ENCODE data around the gene WNT4.

WNT4 gene

DNA sequence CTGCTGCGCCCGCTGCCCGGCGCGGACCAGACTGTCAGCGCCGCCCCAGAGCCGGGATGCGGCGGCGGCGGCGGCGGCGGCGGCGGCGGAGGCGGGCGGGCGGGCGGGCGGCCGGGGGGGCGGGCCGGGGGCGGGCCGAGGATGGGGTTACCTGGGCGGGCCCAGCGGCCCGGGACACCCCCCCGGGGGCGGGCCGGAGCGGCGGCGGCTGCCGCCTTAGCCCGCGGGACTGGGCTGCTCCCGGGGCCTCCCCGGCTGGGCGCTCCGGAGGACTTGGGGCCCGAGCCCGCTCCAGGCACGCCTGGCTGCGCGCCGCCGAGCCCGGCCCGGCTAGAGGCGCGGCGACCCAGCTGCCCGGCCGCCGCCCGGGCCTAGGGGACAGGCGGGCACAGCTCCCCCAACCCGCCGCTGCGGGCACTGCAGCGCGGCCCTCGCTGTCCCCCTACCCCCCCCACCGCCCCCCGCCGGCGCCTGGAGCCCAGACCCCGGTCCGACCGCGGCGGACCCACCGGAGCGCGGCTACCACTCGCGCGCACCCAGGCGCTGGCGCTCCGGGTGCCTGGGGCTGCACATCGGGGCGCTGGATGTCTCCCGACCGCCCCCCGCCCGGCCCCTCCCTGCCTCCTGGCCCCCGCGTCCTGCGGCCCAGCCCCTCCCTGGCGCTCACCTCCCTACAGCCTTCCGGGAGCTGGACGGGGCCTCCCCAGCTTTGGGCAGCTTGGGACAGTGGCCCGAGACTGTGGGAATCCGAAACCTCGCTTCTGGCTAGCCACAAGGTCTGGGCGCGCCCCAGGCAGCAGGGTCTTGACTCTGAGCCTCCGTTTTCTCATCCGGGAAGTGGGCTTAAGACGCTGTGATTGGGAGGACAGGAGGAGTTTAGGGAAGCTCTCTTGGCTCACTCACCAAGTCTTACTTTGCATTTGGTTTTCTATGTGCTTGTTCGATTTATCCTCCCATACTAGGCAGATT lies at the start of gene WNT4:
TSS of gene WNT4 (minus strand) at position 33 of the 969 bp plus-strand sequence. CDS start 175 bp downstream, outside the sequence.
- DNase-seq = peak; percentile 67

DNA sequence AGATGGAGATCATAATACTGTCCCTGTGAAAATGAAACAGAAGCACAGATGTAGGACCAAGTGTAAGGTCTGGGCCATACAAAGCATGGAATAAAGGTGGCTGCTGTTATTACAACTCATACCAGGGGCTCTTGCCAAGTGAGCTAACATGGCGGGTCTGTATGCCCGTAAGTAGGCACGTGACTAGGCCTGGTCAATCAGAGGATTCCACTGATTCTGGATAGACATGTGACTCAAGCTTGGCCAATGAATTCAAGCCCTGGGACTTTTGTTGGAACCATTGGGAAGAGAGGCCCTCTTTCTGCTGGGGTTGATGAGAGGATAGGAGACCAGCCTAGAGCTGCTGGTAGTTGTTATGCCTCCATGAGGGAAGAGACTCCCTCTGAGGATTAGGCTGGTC lies 47.8 kb upstream of the WNT4 start:
- no peak for DNase-seq

DNA sequence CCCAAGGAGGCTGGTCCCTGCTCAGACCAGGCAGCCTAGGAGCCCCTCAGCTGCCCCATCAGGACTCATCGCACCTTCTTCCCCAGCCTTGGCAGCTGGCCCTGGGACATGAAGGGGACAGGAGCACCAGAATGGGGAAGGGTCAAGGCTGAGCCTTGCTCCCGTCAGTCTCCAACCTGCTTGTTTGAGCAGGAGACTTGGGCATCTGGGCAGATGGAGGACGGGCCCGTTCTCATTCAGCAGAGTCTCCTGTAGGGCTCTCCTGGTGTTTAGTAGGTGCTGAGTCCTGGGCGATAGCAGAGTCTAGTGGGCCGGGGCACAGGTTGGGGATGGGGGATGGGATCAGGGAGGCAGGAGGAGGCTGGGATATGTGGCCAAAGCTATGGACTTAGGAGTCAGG lies 47.4 kb upstream of the WNT4 start:
- DNase-seq = no peak

GRCh38 chr1:22189619-22190018 lies 46.7 kb upstream of the WNT4 start:
- no peak for DNase-seq

GRCh38 chr1:22188914-22189313 lies 46.0 kb upstream of the WNT4 start:
- DNase-seq = no peak

DNA sequence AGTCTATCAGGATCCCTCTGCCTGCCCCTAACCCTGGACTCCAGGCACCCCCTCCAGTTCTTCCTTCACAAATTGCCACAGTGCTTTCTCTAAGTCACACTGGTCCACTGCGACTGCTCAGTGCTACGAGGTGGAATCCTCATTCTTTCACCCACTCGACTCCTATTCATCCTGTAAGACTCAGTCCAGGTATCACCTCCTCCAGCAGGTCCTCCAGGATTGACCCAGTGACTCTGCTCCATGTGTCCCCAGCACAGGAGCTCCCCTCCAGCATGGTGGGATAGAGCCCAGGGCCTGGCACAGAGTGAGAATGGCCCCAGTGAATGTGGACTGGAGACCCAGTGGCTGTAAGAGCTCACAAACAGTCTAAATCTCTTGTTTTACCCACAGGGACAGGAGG lies 45.5 kb upstream of the WNT4 start:
- no peak for DNase-seq

DNA sequence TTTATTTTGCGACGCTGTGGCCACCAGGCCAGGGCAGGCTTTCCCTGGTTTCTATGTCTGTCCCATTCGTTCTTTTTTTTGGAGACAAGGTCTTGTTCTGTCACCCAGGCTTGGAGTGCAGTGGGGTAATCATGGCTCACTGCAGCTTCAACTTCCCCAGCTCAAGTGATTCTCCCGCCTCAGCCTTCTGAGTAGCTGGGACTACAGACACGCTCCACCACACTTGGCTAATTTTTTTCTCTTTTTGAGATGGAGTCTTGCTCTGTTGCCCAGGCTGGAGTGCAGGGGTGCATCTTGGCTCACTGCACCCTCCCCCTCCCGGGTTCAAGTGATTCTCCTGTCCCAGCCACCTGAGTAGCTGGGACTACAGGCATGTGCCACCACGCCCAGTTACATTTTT lies 43.4 kb upstream of the WNT4 start:
- DNase-seq = no peak

DNA sequence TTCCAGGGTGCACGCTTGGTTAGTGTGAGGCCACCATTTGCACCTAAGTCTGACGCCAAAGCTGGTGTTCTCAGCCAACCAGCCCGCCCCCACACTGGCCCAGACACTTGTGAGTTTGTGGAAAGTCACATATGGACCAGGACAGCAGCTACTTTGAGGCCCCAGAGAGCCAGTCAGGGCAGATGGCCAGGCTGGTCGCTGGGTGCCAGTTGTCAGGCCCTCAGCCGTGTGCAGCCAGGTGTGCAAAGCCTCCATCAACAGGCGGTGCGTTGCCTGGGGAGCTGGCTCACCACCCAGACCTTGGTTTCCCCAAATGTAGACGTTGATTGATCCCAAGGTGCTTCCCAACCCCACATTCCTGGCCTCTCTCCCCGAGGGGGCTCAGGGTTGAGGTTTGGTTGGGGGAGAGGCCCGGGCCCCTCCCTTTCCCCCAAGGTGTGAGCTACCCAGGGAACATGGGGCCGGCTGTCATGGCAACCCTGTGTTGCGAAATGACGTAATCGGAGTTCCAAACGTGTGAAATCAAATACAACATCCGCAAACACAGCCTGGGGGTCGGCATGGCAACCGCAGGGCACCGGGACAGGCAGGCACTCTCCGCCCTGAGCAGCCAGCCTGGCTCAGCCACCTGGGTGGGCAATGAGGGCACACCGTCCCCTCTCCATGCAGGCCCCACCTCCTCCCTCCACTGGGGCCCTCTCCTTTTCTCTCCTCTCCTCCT lies 42.2 kb upstream of the WNT4 start:
- DNase-seq = peak; percentile 93

- DNase-seq = no peak
Observed at GRCh38 chr1:22184454-22184853, 41.6 kb upstream of the WNT4 start.

DNA sequence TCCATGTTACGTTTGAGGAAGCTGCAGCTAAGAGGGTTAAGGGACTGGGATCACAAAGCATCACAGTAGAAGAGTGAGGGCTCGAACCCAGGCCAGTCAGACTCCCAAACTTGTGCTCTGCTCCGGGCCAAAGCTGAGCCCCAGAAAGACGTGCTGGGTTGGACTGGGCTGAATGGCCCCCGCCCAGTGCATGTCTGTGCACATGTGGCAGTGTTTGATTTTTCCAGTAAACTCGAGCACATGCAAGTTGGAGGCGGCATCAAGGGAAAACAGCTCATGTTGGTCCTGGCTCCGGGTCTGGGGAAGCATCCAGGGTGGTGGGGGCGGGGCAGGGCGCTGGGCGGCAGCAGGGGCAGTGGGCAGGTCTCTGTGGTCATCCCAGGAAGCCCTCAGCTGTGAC lies 39.8 kb upstream of the WNT4 start:
- no peak for DNase-seq

DNA sequence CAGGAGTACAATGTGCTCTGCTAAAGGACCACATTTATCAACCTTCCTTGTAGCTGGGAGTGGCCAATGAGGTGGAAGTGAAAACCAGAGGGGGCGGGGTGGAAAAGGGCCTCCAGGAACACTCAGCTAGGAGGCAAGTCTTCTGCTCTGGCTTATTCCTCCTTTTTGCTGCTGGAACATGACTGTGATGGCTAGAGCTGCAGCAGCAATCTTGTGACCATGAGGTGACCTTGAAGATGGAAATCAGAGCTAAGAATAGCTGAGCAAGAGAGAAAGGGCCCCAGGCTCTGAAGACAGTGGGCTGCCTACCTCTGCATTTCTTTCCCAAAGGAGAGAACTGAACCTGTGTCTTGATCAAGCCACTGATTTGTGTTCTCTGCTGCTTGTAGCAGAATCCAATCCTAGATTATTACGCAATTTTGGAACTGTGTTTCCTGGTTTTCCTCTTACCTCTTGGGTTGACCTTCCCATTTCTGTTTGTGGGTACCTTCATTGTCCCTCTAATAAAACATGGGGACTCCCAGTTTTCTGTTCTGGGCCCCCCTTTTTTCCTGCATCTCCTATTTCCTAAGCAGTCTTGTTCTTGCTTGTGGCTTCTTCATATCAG lies 36.4 kb upstream of the WNT4 start:
- no peak for DNase-seq

DNA sequence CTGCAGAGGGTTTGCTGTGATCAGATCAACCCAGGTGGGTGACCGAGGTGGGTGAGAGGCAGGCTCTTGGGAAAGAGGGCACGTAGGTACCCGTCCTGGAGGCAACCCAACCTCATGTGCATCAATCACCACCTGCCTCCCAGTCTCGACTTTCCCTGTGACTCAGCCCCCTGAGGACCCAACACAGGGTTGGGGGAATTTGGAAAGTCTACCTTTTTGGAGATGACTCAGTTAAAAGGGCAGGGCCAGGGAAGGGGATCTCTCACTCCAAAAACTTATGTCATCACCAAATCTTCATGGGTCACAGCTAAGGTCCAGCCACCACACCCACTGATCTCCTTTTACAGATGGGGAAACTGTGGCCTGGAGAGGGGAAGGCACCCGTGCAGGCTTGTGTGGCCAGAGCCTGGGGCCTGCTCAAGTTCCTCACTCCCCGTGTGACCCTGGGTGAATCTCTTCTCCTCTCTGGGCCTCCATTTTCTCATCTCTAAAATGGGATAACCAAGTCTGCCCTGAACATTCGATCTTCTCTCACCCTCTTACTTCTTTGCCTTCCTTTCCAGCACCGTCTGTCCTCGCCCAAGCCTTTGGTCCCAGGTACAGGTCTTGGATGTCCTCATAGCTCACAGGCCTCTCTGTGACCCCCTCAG lies 34.6 kb upstream of the WNT4 start:
- DNase-seq = no peak

- DNase-seq = peak; percentile 10
Observed at GRCh38 chr1:22176258-22176657, 33.4 kb upstream of the WNT4 start.

DNA sequence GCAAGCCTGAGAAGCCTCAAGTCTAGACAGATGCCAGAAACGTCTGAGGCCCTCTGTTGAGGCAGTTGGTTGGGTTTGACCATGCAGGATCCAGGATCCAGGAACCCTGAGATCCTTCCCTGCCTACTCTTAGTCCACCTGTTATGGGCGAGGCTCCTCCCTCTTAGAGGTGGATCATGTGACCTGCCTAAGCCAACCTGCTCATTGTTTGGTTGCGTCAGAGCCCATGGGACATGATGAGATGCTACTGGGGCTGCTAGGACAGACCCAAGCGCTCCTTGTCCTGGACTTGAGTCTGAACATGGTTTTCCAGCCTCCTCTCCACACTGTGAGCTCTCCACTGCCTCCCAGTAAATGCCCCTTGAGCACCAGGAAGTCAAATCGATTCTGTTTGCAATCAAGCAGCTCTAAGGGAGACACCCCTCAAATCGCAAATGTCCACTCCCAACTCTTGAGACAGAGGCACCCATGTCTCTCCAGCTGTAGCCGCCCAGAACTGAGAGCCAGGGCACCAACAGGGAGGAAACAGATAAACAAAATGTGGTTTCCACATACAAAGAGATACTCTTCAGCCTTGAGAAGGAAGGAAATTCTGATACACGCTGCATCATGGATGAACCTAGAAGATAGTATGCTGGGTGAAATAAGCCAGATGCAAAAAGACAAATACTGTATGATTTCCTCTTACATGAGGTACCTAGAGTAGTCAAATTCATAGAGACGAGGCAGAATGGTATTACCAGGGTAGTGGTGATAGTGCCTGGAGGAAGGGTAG lies 31.7 kb upstream of the WNT4 start:
- no peak for DNase-seq

GRCh38 chr1:22171951-22172715 lies 29.2 kb upstream of the WNT4 start:
- no peak for DNase-seq

- DNase-seq = no peak
Observed at GRCh38 chr1:22169816-22170215, 26.9 kb upstream of the WNT4 start.

DNA sequence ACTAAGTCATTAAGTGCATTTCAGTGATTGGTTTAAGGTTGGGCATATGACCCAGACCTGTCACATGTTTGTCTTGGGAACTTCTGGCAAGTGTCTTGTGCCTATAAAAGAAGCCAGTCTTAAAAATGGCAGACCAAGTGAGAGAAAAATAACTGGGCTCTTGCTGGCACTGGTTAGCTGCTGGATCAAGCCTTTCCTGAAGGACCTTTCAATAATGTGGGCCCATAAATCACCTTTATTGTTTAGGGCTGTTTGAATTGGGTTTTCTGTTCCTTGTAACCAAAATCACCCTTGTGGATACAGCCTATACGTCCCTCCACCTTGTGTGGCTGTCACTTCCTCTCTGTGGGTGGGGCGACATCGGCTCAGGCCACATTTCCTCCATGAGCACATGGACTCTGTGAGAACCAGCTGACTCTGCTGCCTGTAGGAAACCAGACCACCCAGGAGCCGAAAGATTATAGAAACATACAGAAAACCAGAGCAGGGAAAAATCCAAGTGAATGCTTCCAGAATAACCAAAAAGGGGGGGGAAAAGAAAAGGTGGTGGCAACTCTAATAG lies 25.6 kb upstream of the WNT4 start:
- no peak for DNase-seq

DNA sequence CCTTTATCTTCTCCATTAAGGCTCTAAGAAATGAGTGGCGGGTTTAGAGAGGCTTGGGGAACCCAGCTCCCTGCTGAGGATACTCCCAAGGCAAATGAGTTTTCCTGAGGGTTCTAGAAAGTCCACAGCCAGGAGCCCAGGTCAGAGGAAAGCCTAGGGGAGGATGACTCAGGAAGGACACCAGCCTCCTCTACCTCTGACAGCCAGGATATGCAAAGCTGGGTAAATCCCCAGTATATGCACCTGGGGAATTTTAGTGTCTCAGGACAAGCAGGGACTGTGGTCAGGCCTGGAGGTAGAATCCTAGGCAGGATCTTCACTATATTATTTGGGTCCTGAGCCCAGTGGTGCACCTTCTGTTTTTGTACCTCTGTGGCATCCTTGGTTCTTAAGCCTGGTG lies 23.5 kb upstream of the WNT4 start:
- no peak for DNase-seq

DNA sequence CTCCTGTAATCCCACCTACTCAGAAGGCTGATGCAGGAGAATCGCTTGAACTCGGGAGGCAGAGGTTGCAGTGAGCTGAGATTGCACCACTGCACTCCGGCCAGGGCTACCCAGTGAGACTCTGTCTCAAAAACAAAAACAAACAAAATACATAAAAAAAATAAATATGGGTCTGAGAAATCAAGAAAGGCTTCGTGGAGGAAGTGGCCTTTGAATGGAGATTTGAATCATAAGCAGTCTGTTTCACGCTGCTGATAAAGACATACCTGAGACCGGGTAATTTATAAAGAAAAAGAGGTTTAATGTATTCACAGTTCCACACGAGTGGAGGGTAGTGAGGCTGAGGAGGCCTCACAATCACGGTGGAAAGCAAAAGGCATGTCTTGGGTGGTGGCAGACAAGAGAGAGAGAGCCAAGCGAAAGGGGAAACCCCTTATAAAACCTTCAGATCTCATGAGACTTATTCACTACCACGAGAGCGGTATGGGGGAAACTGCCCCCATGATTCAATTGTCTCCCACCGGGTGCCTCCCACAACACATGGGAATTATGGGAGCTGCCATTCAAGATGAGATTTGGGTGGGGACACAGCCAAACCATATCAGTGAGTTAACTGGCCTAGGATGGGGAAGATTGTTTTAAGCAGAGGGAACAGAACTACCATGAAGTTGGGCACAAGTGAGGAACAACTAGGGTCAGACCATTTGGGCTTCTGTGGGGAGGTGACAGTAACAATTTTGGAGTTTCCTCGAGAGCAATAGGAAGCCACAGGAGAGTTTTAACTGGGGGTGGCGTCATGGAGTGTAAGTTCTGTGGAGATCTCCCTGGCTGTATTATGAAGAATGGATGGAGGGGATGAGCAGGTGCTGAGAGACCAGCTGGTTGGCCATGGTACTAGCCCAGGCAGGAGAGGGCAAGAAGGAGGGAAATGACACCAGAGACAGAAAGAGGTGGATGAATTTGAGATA lies 22.2 kb upstream of the WNT4 start:
- no peak for DNase-seq

DNA sequence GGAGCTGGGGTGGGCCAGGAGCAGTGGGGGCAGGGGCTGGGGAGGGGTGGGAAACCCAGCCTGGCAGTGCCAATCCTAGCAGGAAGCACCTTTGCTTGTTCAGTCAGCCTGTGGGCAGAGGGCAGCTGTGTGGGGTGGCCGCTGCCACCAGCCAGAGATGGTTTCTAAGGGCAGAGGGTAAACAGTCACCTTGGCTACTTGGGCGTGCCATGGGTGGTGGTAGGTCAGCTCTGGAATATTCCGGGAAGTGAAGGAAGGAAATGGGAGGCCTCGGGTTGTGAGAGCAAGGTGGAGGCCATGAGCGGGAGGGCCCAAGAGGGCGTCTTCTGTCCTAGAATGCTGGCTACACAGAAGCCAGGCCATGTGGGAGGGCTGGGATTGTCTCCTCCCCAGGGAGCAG lies 20.7 kb upstream of the WNT4 start:
- DNase-seq = no peak
